Left kidney (tissue), 2 donors: ENCODE data around the gene IGF2BP1. TPM values are rescaled to one million over a fixed set of nuclear protein-coding genes. Genes with fewer than 3 reads are reported as not detected.
"Not testable (repeated sequence)": the region's sequence is repeated elsewhere in the genome, so short reads cannot be mapped to it uniquely, and the experiment has no call there.

Experiments
- DNase-seq: peaks from one replicate; pipeline ENCODE4 v3.0.0-alpha.2; 2013
- polyA plus RNA-seq: library from polyadenylated mRNA; unstranded; fragments of 120-200 nt; gene quantifications from one replicate; pipeline ENCODE4 v1.2.1, GENCODE V29; 2013; ENCODE audit not compliant: insufficient read length

The IGF2BP1 gene
- polyA plus RNA-seq, 1 donor = 32.9 TPM

GRCh38 chr17:48995304-48995973 lies 1.7 kb upstream of the IGF2BP1 start:
- no peak for DNase-seq

GRCh38 chr17:48995974-48996721 lies 1.0 kb upstream of the IGF2BP1 start:
- DNase-seq = peak; percentile 53

- no peak for DNase-seq
Measured at GRCh38 chr17:48996722-48997102, 473 bp upstream of the IGF2BP1 start.

GRCh38 chr17:48997827-48998586 lies 822 bp downstream of the IGF2BP1 start:
- DNase-seq = no peak

GRCh38 chr17:48998587-48999440 lies 1.6 kb downstream of the IGF2BP1 start:
- DNase-seq = peak; percentile 55

GRCh38 chr17:49000943-49001342 lies 3.8 kb downstream of the IGF2BP1 start:
- DNase-seq = no peak

- no peak for DNase-seq
Measured at GRCh38 chr17:49001671-49002070, 4.5 kb downstream of the IGF2BP1 start.

GRCh38 chr17:49002331-49002730 lies 5.1 kb downstream of the IGF2BP1 start:
- DNase-seq = no peak

GRCh38 chr17:49002766-49003165 lies 5.6 kb downstream of the IGF2BP1 start:
- DNase-seq = no peak

- DNase-seq = peak; percentile 60
Measured at GRCh38 chr17:49003557-49004511, 6.6 kb downstream of the IGF2BP1 start.

GRCh38 chr17:49005140-49005539 lies 8.0 kb downstream of the IGF2BP1 start:
- DNase-seq = no peak

- not testable (repeated sequence) for DNase-seq
Measured at GRCh38 chr17:49008908-49009307, 11.7 kb downstream of the IGF2BP1 start.

GRCh38 chr17:49012769-49013255 lies 15.6 kb downstream of the IGF2BP1 start:
- DNase-seq = no peak

- no peak for DNase-seq
Measured at GRCh38 chr17:49013311-49014213, 16.4 kb downstream of the IGF2BP1 start.

GRCh38 chr17:49015179-49015923 lies 18.2 kb downstream of the IGF2BP1 start:
- DNase-seq = no peak

GRCh38 chr17:49015924-49016774 lies 19.0 kb downstream of the IGF2BP1 start:
- no peak for DNase-seq

- no peak for DNase-seq
Measured at GRCh38 chr17:49016775-49017463, 19.7 kb downstream of the IGF2BP1 start.
